GM23338 (cell line): Measurements from ENCODE around the gene CLPSL2.
A peak's percentile ranks its signal among the peaks of the same experiment; 100 is the strongest.

Source experiments
- EZH2 ChIP-seq: fragments of 200-600 bp; sonication (generic); IDR thresholded peaks from one replicate; pipeline ENCODE4 v1.8.0; 2017; ENCODE audit warnings: antibody characterized with exemption, mild to moderate bottlenecking, low read depth; ENCODE audit not compliant: unreplicated experiment
- EZH2phosphoT487 ChIP-seq: fragments of 200-600 bp; sonication (generic); IDR thresholded peaks from one replicate; pipeline ENCODE4 v1.8.1; 2018; ENCODE audit warnings: antibody characterized with exemption; ENCODE audit not compliant: unreplicated experiment
- JUNB ChIP-seq: IDR thresholded peaks from one replicate; pipeline ENCODE4 v1.6.1; 2016; ENCODE audit warnings: antibody characterized with exemption; ENCODE audit not compliant: unreplicated experiment
- NANOG ChIP-seq: IDR thresholded peaks from 2 replicates; pipeline ENCODE4 v1.6.1; 2016; ENCODE audit warnings: antibody characterized with exemption, borderline replicate concordance
- POLR2AphosphoS5 ChIP-seq: IDR thresholded peaks from 2 replicates; pipeline ENCODE4 v1.6.1; 2016; ENCODE audit warnings: antibody characterized with exemption, low read depth
- TF ChIP-seq, protein P1 (sequence below), 2 experiments: fragments of 200-600 bp in 1 of 2; sonication (generic) in 1 of 2; conservative IDR thresholded peaks; 2 replicates each; pipeline versions ENCODE4 v1.5.1 to v1.6.1; 2016 to 2017; ENCODE audit warnings: antibody characterized with exemption in 2 of 2, low read depth in 2 of 2, mild to moderate bottlenecking in 2 of 2, moderate library complexity in 1 of 2
- TF ChIP-seq, protein P2 (sequence below): IDR thresholded peaks from one replicate; pipeline ENCODE4 v1.6.1; 2018; ENCODE audit warnings: antibody characterized with exemption; ENCODE audit not compliant: unreplicated experiment
- TF ChIP-seq, protein P3 (sequence below): IDR thresholded peaks from 2 replicates; pipeline ENCODE4 v1.6.1; 2016; ENCODE audit warnings: antibody characterized with exemption

DNA sequence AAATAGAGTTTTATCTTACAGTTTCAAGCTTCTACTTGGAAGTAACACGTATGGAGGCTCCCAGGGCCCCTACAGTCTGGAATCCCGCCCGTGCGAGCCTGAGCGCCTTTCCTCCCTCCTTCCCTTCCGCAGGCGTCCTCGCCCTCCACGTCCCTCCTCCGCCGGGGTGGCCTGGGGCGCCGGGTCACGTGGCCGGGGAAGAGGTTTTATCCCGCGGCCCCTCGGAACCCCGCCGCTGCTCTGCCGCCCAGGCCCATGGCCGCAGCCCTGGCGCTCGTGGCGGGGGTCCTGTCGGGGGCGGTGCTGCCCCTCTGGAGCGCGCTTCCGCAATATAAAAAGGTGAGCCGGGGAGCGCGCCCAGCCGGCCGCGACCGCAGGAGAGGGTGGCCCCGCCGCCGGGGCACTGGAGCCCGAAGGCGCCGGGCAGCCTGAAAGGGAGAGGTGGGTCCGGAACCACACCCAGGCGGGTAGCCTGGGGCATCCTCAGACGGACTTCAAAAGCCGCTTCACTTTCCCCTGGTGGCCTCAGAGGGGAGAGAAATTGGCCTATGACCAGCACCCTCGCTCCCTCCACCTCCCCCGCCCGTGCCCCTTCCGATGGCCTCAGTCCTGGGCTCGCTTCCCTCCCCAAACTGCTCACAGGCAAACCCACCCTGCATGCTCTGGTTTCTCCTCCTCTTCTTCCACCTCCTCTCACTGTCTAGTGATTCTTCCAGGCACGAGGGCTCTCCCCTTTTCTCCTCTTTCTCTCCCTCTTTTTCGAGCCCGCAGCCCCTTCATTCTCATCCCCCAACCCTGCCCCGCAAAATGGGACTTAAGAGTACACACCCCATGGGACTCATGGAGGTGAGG lies at the start of gene CLPSL2:
- TF ChIP-seq, protein P1, sequence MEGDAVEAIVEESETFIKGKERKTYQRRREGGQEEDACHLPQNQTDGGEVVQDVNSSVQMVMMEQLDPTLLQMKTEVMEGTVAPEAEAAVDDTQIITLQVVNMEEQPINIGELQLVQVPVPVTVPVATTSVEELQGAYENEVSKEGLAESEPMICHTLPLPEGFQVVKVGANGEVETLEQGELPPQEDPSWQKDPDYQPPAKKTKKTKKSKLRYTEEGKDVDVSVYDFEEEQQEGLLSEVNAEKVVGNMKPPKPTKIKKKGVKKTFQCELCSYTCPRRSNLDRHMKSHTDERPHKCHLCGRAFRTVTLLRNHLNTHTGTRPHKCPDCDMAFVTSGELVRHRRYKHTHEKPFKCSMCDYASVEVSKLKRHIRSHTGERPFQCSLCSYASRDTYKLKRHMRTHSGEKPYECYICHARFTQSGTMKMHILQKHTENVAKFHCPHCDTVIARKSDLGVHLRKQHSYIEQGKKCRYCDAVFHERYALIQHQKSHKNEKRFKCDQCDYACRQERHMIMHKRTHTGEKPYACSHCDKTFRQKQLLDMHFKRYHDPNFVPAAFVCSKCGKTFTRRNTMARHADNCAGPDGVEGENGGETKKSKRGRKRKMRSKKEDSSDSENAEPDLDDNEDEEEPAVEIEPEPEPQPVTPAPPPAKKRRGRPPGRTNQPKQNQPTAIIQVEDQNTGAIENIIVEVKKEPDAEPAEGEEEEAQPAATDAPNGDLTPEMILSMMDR (conservative IDR thresholded peaks at IDR 0.05; ENCODE audit: low read depth in 2 of 2): no peak
- TF ChIP-seq, protein P2, sequence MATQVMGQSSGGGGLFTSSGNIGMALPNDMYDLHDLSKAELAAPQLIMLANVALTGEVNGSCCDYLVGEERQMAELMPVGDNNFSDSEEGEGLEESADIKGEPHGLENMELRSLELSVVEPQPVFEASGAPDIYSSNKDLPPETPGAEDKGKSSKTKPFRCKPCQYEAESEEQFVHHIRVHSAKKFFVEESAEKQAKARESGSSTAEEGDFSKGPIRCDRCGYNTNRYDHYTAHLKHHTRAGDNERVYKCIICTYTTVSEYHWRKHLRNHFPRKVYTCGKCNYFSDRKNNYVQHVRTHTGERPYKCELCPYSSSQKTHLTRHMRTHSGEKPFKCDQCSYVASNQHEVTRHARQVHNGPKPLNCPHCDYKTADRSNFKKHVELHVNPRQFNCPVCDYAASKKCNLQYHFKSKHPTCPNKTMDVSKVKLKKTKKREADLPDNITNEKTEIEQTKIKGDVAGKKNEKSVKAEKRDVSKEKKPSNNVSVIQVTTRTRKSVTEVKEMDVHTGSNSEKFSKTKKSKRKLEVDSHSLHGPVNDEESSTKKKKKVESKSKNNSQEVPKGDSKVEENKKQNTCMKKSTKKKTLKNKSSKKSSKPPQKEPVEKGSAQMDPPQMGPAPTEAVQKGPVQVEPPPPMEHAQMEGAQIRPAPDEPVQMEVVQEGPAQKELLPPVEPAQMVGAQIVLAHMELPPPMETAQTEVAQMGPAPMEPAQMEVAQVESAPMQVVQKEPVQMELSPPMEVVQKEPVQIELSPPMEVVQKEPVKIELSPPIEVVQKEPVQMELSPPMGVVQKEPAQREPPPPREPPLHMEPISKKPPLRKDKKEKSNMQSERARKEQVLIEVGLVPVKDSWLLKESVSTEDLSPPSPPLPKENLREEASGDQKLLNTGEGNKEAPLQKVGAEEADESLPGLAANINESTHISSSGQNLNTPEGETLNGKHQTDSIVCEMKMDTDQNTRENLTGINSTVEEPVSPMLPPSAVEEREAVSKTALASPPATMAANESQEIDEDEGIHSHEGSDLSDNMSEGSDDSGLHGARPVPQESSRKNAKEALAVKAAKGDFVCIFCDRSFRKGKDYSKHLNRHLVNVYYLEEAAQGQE: no peak
- peak; percentile 55; the same call in 1 of the 2 replicates for TF ChIP-seq POLR2AphosphoS5
- TF ChIP-seq EZH2: no peak
- TF ChIP-seq JUNB: no peak
- no peak for TF ChIP-seq EZH2phosphoT487
- TF ChIP-seq, protein P3, sequence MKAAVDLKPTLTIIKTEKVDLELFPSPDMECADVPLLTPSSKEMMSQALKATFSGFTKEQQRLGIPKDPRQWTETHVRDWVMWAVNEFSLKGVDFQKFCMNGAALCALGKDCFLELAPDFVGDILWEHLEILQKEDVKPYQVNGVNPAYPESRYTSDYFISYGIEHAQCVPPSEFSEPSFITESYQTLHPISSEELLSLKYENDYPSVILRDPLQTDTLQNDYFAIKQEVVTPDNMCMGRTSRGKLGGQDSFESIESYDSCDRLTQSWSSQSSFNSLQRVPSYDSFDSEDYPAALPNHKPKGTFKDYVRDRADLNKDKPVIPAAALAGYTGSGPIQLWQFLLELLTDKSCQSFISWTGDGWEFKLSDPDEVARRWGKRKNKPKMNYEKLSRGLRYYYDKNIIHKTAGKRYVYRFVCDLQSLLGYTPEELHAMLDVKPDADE: no peak
- no peak for TF ChIP-seq NANOG
